ENCODE results near the gene CSGALNACT2. TPM values are rescaled to one million over a fixed set of nuclear protein-coding genes. Genes with fewer than 3 reads are reported as not detected.

The CSGALNACT2 gene
- total and polyA plus RNA-seq, 3 donors from 2014 or later: 13.9 to 17.9 (median 16.7) TPM

DNA sequence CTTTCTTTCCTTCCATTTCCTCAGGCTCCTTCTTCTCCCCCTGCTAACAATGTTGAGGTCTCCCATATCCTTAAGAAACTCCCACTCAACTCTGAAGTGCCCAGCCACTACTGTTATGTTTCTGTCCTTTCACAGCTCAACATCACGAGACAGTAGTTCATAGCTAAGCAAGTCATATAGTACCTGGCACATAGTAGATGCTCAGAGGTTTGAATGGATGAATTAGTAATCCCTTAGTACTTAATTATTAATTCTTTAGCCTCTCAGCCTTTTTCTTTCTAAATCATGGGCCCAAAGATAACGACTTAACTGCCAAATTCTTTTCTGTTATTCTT lies 22.6 kb downstream of the CSGALNACT2 start:
- no peak overlapping the region for H3K27ac ChIP-seq
- 89 to 91% methylated on average over 2 of the region's 2 CpGs for WGBS, 2 donors
- TF ChIP-seq, protein P1, sequence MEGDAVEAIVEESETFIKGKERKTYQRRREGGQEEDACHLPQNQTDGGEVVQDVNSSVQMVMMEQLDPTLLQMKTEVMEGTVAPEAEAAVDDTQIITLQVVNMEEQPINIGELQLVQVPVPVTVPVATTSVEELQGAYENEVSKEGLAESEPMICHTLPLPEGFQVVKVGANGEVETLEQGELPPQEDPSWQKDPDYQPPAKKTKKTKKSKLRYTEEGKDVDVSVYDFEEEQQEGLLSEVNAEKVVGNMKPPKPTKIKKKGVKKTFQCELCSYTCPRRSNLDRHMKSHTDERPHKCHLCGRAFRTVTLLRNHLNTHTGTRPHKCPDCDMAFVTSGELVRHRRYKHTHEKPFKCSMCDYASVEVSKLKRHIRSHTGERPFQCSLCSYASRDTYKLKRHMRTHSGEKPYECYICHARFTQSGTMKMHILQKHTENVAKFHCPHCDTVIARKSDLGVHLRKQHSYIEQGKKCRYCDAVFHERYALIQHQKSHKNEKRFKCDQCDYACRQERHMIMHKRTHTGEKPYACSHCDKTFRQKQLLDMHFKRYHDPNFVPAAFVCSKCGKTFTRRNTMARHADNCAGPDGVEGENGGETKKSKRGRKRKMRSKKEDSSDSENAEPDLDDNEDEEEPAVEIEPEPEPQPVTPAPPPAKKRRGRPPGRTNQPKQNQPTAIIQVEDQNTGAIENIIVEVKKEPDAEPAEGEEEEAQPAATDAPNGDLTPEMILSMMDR (IDR thresholded peaks at IDR 0.05): no peak
- DNase-seq: no peak
- H3K9me3 ChIP-seq: no peaks in the 10 kb centered on the region
- intact Hi-C loops (cut with DNase I; ENCODE audit: low total_unique reads): no loop called here
- no peaks in the 10 kb centered on the region for H3K36me3 ChIP-seq (ENCODE audit: low read depth, missing control alignments)
- H3K27me3 ChIP-seq: no peaks in the 10 kb centered on the region
- peaks cover 3% of the 10 kb centered on the region for H3K4me1 ChIP-seq
- H3K4me3 ChIP-seq: no peak overlapping the region

DNA sequence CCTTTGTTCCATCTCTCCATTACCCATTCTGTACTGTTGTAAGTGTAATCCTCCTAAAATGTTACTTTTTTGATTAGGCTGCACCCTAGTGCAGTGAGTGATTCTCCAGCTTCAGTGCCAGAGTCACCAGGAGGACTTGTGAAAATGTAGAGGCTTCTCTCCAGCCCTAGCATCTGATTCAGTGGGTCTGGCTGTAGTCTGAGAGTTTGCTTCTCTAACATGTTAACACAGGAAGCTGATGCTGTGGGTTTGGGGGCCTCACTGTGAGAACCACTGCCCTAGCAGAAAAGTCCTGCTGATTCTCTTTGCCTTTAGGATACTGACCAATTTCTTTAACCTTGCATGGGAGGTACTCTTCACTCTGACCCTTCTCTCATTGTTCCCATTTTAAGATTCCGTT lies 24.4 kb downstream of the CSGALNACT2 start:
- H3K27me3 ChIP-seq: no peaks in the 10 kb centered on the region
- 71 to 86% methylated on average over 1 of the region's 1 CpG for WGBS, 2 donors
- H3K27ac ChIP-seq: no peak overlapping the region
- no peak overlapping the region for H3K4me3 ChIP-seq
- TF ChIP-seq POLR2A (IDR thresholded peaks at IDR 0.05): no peak
- TF ChIP-seq, protein P1 (IDR thresholded peaks at IDR 0.05): no peak
- intact Hi-C loops (cut with DNase I; ENCODE audit: low total_unique reads): no loop called here
- H3K36me3 ChIP-seq (ENCODE audit: low read depth, missing control alignments): no peaks in the 10 kb centered on the region
- H3K9me3 ChIP-seq: no peaks in the 10 kb centered on the region
- H3K4me1 ChIP-seq: peaks cover 3% of the 10 kb centered on the region
- DNase-seq: no peak

DNA sequence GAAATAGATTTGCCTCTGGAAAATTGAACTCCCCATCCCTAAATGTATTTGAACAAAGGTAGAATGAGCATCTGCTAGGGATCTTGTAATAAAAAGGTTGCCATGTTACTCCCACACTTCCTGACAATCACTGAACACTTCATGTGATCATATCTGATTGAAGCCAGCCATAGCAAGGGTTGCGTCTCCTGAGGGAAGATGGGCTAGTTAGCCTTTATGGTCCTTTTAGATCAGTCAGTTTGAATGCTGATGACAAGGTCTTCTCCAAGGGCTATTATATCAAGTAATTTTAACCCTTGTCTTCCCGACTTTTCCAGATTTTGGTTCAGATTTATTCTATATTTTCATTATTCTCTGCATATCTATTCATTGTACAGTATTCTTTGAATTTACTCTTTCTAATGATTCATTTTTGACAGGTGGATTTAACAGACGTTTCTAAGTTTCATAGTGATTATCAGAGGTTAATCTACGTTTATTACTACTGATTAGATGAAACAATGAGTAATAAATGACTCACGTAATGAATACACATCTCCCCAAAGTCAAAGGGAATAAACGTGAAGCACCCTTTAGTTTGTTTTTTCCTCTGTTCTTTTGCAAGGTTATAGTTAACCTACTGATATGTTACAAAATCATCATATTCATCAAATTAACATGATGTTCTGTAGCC lies 28.1 kb downstream of the CSGALNACT2 start:
- WGBS, 2 donors: 77 to 88% methylated on average over 6 of the region's 6 CpGs
- Histone ChIP-seq H3K36me3 (ENCODE audit: low read depth, missing control alignments) (no peaks in the 10 kb centered on the region), H3K4me3 (no peak overlapping the region), H3K27me3 (no peaks in the 10 kb centered on the region), H3K9me3 (no peaks in the 10 kb centered on the region), H3K4me1 (no peaks in the 10 kb centered on the region), H3K27ac (no peak overlapping the region)
- DNase-seq: no peak
- TF ChIP-seq, protein P1 (IDR thresholded peaks at IDR 0.05): no peak
- TF ChIP-seq POLR2A (IDR thresholded peaks at IDR 0.05): no peak
- intact Hi-C loops (cut with DNase I; ENCODE audit: low total_unique reads): no loop called here

DNA sequence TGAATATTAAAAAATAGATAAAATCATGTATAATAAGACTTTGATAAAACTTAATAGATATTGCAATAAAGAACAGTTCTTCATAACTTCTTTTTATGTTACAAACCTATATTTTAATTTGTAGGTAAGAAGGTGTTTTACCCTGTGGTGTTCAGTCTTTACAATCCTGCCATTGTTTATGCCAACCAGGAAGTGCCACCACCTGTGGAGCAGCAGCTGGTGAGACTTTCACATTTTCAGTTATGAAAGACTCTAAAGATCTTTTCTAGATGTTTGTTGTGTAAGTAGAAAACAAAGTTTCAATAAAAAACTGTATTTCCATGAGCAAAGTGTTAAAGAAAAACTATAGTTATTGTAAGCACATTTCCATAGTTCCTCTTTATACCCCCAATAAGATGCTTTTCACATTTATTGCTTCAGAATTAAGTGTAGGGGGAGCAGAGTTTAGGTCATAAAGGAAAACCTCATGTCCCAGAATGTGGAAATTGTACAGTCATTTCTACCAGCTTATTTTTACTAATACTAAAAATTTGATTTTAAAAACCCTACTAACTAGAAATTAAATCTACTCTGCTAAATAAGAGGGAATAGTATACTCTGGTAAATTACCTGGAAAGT lies 28.7 kb downstream of the CSGALNACT2 start:
- Histone ChIP-seq H3K36me3 (ENCODE audit: low read depth, missing control alignments) (no peaks in the 10 kb centered on the region), H3K27ac (no peak overlapping the region), H3K27me3 (no peaks in the 10 kb centered on the region), H3K4me1 (no peaks in the 10 kb centered on the region), H3K9me3 (no peaks in the 10 kb centered on the region), H3K4me3 (no peak overlapping the region)
- intact Hi-C loops (cut with DNase I; ENCODE audit: low total_unique reads): no loop called here
- TF ChIP-seq, protein P1 (IDR thresholded peaks at IDR 0.05): no peak
- TF ChIP-seq POLR2A (IDR thresholded peaks at IDR 0.05): no peak
- no peak for DNase-seq

DNA sequence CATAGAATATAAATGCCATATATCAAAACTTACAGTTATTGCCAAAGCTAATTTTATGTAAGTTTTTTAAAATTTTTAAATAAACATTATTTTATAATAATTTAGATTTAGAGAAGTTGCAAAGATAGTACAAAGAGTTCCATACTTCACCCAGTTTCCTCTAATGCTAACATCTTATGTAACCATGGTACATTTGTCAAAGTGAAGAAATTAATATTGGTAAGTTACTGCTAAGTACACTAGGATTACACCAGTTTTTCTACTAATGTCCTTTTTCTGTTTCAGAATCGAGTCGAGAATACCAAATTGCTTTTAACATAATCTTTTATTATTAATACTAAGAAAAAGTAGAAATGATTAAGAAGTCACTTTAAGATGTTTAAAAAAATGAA lies 29.2 kb downstream of the CSGALNACT2 start:
- no peak for TF ChIP-seq POLR2A (IDR thresholded peaks at IDR 0.05)
- TF ChIP-seq, protein P1 (IDR thresholded peaks at IDR 0.05): no peak
- no peaks in the 10 kb centered on the region for H3K27me3 ChIP-seq
- no peak for DNase-seq
- no peaks in the 10 kb centered on the region for H3K36me3 ChIP-seq (ENCODE audit: low read depth, missing control alignments)
- H3K27ac ChIP-seq: no peak overlapping the region
- intact Hi-C loops (cut with DNase I; ENCODE audit: low total_unique reads): no loop called here
- H3K4me3 ChIP-seq: no peak overlapping the region
- H3K4me1 ChIP-seq: no peaks in the 10 kb centered on the region
- H3K9me3 ChIP-seq: no peaks in the 10 kb centered on the region
- WGBS, 2 donors: 73 to 86% methylated on average over 2 of the region's 2 CpGs

Data from testis (tissue), 3 donors.